ENCODE measurements around the gene CXCR4.

CXCR4 gene

DNA sequence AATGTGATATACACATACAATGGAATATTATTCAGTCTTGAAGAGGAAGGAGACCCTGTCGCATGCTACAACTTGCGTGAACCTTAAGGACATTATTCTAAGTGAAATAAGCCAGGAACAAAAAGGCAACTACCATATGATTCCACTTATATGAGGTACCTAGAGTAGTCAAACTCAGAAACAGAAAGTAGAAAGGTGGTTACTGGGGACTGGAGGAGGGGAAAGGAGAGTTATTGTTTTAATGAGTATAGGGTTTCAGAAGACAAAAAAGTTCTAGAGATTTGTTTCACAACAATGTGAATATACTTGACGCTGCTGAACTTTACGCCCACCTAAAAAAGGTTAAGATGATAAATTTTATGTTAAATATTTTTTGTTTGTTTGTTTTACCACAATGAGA lies 47.0 kb downstream of the CXCR4 start:
- DNase-seq, result no peak

GRCh38 chr2:136069773-136070172 lies 48.2 kb downstream of the CXCR4 start:
- DNase-seq, result no peak

GRCh38 chr2:136068581-136069227 lies 49.2 kb downstream of the CXCR4 start:
- DNase-seq, result no peak

- DNase-seq, result no peak
These were observed 49.9 kb downstream of the CXCR4 start for GRCh38 chr2:136067897-136068580.

DNA sequence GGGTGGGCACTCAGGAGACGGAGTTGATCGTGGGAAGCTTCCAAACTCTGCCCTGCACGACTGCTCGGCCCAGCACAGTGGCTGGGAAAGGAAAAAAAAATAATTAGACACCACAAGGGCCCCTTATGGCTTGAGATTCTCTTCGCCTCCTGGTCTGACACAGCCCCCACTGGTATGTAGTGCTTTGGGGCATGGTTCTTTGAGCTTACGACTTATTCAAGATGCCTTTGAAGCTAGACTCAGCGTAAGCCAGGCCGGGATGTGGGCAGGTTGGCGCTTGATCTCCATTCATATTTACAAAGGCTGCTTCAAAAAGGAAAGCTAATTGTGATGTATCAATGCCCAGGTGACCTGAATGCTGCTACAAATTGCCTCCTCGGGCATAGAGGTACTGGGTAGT lies 50.5 kb downstream of the CXCR4 start:
- no peak for DNase-seq

DNA sequence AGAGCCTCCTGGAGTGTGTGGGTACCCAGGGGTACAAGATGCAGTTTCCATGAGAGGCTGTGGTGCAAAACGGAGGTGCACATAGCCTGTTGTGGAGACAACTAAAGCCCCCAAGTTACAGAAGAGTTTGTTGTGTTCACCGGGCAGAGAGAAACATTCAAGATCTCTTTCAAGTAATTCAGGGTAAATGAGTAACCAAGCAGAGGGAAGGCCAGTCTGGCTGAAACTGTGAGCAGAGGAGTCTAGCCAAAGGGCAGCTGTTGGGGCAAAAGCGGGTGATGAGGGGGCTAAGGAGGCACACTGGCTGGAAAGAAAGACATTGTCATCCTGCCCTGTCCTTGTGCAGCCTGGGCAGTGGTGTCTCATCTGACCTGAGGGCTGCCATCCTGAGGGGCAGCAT lies 52.0 kb downstream of the CXCR4 start:
- DNase-seq, result no peak

DNA sequence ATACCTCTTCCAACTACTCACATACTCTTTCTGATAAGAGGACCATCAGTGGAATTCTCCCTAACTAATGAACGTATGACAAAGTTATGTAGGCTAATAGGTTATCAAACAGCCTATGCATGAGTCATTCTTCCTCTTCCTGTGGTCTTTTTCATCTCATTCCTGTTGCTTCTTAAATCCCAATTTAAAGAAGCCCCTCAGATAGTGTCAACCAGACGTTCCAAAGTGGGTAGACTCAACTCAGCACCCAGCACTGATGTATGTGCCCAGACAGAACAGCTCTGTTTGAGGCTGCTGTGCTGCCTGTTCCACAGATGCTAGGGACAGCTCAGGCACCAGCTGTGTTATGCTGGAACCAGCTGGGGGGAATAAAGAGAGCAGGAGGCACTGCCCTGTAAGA lies 52.6 kb downstream of the CXCR4 start:
- no peak for DNase-seq

Data from activated CD8-positive, alpha-beta memory T cell treated with anti-CD3 and anti-CD28 coated beads, Interleukin-2, amount 50 U/mL, for 4 hours (primary cell).